ENCODE measurements around the gene ZNF189.

- TF ChIP-seq ELF4 (IDR thresholded peaks at IDR 0.05) (no peak), BHLHE40 (IDR thresholded peaks at IDR 0.05; ENCODE audit: borderline replicate concordance) (no peak), FOXK2 (IDR thresholded peaks at IDR 0.05) (no peak), CTBP1 (IDR thresholded peaks at IDR 0.05; ENCODE audit: borderline replicate concordance) (no peak)
Measured at GRCh38 chr9:101414839-101415238, 16.2 kb downstream of the ZNF189 start.

Measured in HEK293T (cell line).